ENCODE results near the gene ADAP1. TPM values are rescaled to one million over a fixed set of nuclear protein-coding genes. Genes with fewer than 3 reads are reported as not detected.

ADAP1 gene
- total and polyA plus RNA-seq, 12 donors = 2.3 to 14.9 (median 9.7) TPM

GRCh38 chr7:981793-982510, 27.5 kb upstream of the ADAP1 start:
- DNase-seq (no peak), ATAC-seq (no peak)
- intact Hi-C loops (cut with DNase I) = loop anchor here in 1 of 10 donors (10.0 kb wide), 1 partner anchor 173 kb away; no protein-coding TSS in a partner anchor
- Histone ChIP-seq H3K27ac (no peak overlapping the region), H3K9me3 (no peaks in the 10 kb centered on the region), H3K27me3 (peaks cover under 1 to 39% (median 34%) of the 10 kb centered on the region in 7 donors), H3K4me1 (peaks cover 0 to 12% (median 0%) of the 10 kb centered on the region in 9 donors), H3K36me3 (no peaks in the 10 kb centered on the region), H3K4me3 (no peak overlapping the region)
- no peak for TF ChIP-seq CTCF (IDR thresholded peaks at IDR 0.05)
- WGBS, 2 donors = 84 to 87% methylated on average over 19 of the region's 19 CpGs

DNA sequence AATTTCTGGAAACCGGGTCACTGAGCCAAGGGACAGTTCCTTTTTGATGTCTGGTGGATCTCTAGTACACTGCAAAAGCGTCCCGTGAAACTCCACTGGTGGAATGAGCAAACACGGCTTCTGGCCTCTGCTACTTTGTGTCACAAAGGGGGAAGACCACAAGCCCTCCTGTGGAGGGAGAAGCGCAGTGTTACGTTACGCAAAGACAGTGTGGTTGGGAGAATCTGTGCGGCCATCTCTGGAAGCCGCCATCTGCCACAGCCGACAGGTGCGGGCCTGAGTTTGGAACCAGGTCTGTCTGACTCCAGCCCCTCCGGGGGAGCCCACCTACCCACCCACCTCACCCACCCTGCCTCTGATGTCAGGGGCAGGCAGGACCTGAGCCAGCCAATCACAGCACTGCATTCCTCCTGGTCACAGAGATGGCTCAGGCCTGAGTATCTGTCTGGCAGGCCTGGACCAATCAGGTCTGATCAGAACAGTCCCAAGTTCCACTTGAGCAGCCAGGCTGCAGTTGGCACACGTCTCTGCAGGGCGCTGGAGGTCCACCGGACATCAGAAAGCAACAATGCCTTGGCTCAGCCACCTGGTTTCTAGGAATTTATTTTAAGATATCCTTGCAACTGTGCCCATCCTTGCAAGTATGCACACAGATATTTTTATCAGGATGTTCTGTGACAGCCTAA, 25.5 kb upstream of the ADAP1 start:
- TF ChIP-seq CTCF (IDR thresholded peaks at IDR 0.05) = no peak
- Histone ChIP-seq H3K27me3 (peaks cover 0 to 22% (median 16%) of the 10 kb centered on the region in 7 donors), H3K27ac (no peak overlapping the region), H3K36me3 (no peaks in the 10 kb centered on the region), H3K4me1 (peaks cover 0 to 12% (median 4%) of the 10 kb centered on the region in 9 donors), H3K9me3 (no peaks in the 10 kb centered on the region), H3K4me3 (no peak overlapping the region)
- ATAC-seq (peak in 3 of 8 donors; percentile 29 to 56 (median 37)), DNase-seq (no peak)
- 61 to 63% methylated on average over 15 of the region's 15 CpGs for WGBS, 2 donors
- intact Hi-C loops (cut with DNase I) = loop anchor here in 1 of 10 donors (10.0 kb wide), 1 partner anchor 175 kb away; no protein-coding TSS in a partner anchor

DNA sequence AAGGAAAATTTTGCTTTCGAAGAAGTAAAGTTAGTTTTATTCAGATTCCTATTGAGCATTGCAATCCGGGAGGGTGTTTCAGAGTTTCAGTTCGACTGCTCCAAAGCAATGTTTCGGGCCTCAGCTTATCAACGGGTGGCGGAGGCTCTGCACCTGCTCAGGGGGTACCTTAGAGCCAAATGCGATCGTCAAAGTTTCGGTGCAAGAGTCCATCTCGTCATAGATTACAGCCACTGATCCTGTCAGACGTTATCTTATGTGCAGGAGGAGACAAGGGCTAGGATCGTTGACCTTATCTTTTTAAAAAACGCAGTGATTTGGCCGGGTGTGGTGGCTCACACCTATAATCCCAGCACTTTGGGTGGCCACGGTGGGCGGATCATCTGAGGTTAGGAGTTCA, 24.7 kb upstream of the ADAP1 start:
- 76 to 77% methylated on average over 16 of the region's 16 CpGs for WGBS, 2 donors

More for the DNA sequence above, 24.7 kb upstream of the ADAP1 start:
- H3K4me3 ChIP-seq = no peak overlapping the region
- no peak overlapping the region for H3K27ac ChIP-seq
- TF ChIP-seq CTCF (IDR thresholded peaks at IDR 0.05) = no peak
- H3K9me3 ChIP-seq = no peaks in the 10 kb centered on the region
- no peak for ATAC-seq
- DNase-seq = no peak
- H3K4me1 ChIP-seq = peaks cover 0 to 20% (median 10%) of the 10 kb centered on the region in 9 donors
- no peaks in the 10 kb centered on the region for H3K36me3 ChIP-seq
- intact Hi-C loops (cut with DNase I) = no loop called here
- peaks cover 0 to 13% (median 10%) of the 10 kb centered on the region in 7 donors for H3K27me3 ChIP-seq

All from heart right ventricle (tissue), 16 donors.